ENCODE results near the gene LRRK1. TPM values are rescaled to one million over a fixed set of nuclear protein-coding genes. Genes with fewer than 3 reads are reported as not detected.

Gene LRRK1
- total and polyA plus RNA-seq, 2 of the 13 experiments (the other 11 are each of a cell fraction or from before 2014, with no cell fraction given): 0.13 to 1.2 TPM

GRCh38 chr15:101070502-101071273, 151.5 kb downstream of the LRRK1 start (continued):
- TF ChIP-seq ZNF609 (CRISPR knock-in tag; IDR thresholded peaks at IDR 0.05; ENCODE audit: borderline replicate concordance): peak; percentile 98
- peak; percentile 63 for TF ChIP-seq DRAP1 (CRISPR knock-in tag; IDR thresholded peaks at IDR 0.05)
- no peak for TF ChIP-seq ZMYM4 (CRISPR knock-in tag; IDR thresholded peaks at IDR 0.05)
- TF ChIP-seq SPEN (CRISPR knock-in tag; IDR thresholded peaks at IDR 0.05; ENCODE audit: low read depth): peak; percentile 29; the same call in 1 of the 2 replicates
- TF ChIP-seq, protein P1, sequence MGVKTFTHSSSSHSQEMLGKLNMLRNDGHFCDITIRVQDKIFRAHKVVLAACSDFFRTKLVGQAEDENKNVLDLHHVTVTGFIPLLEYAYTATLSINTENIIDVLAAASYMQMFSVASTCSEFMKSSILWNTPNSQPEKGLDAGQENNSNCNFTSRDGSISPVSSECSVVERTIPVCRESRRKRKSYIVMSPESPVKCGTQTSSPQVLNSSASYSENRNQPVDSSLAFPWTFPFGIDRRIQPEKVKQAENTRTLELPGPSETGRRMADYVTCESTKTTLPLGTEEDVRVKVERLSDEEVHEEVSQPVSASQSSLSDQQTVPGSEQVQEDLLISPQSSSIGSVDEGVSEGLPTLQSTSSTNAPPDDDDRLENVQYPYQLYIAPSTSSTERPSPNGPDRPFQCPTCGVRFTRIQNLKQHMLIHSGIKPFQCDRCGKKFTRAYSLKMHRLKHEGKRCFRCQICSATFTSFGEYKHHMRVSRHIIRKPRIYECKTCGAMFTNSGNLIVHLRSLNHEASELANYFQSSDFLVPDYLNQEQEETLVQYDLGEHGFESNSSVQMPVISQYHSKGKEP (CRISPR knock-in tag; IDR thresholded peaks at IDR 0.05): no peak
- no peak for TF ChIP-seq SP140L (CRISPR knock-in tag; IDR thresholded peaks at IDR 0.05; ENCODE audit: borderline replicate concordance)
- peak; percentile 60 for TF ChIP-seq ASH2L (IDR thresholded peaks at IDR 0.05; ENCODE audit: insufficient read length, low read depth, low read length)
- peak; percentile 12; the same call in 1 of the 2 replicates for TF ChIP-seq KDM1A (CRISPR knock-in tag; IDR thresholded peaks at IDR 0.05)
- no peak for TF ChIP-seq ZKSCAN1 (IDR thresholded peaks at IDR 0.05; ENCODE audit: low read length)
- TF ChIP-seq NFKB2 (CRISPR knock-in tag; IDR thresholded peaks at IDR 0.05; ENCODE audit: borderline replicate concordance): no peak
- TF ChIP-seq ELK4 (CRISPR knock-in tag; IDR thresholded peaks at IDR 0.05; ENCODE audit: borderline replicate concordance): no peak
- no peak for TF ChIP-seq ZNF782 (CRISPR knock-in tag; IDR thresholded peaks at IDR 0.05; ENCODE audit: borderline replicate concordance)
- peak; percentile 91 for TF ChIP-seq ELF3 (CRISPR knock-in tag; IDR thresholded peaks at IDR 0.05)
- no peak; the same call in 1 of the 2 replicates for TF ChIP-seq ZFP91 (CRISPR knock-in tag; IDR thresholded peaks at IDR 0.05; ENCODE audit: borderline replicate concordance)
- TF ChIP-seq ZBTB21 (CRISPR knock-in tag; IDR thresholded peaks at IDR 0.05): peak; percentile 52; the same call in 1 of the 2 replicates
- TF ChIP-seq MTF2 (CRISPR knock-in tag; IDR thresholded peaks at IDR 0.05; ENCODE audit: borderline replicate concordance): no peak
- peak; percentile 85; the same call in 1 of the 2 replicates for TF ChIP-seq RXRA (CRISPR knock-in tag; IDR thresholded peaks at IDR 0.05)
- TF ChIP-seq ZNF577 (CRISPR knock-in tag; IDR thresholded peaks at IDR 0.05; ENCODE audit: borderline replicate concordance, low read depth): no peak
- TF ChIP-seq ZFP90 (CRISPR knock-in tag; IDR thresholded peaks at IDR 0.05; ENCODE audit: borderline replicate concordance): 0 out of 2 replicates have a peak, but pooled peaks have one; percentile 37
